HUES64 (cell line): Measurements from ENCODE around the gene PAPLN.

Experiments
- H3K27ac ChIP-seq: 2 replicates; pipeline ENCODE4 v1.7.0; 2013; ENCODE audit warnings: low read depth, low read length, inconsistent platforms
- H3K27me3 ChIP-seq: 2 replicates; pipeline ENCODE4 v1.6.1; 2013; ENCODE audit warnings: mild to moderate bottlenecking, low read length; ENCODE audit not compliant: insufficient read depth
- H3K36me3 ChIP-seq: 2 replicates; pipeline ENCODE4 v1.6.1; 2013; ENCODE audit warnings: mild to moderate bottlenecking, low read length; ENCODE audit not compliant: insufficient read depth
- H3K4me1 ChIP-seq: 2 replicates; pipeline ENCODE4 v1.6.1; 2013; ENCODE audit warnings: mild to moderate bottlenecking, low read length, moderate library complexity; ENCODE audit not compliant: insufficient read depth
- H3K4me3 ChIP-seq: 2 replicates; pipeline ENCODE4 v1.5.1; 2013; ENCODE audit warnings: mild to moderate bottlenecking, low read length, moderate library complexity
- H3K9ac ChIP-seq: 2 replicates; pipeline ENCODE4 v1.6.1; 2013; ENCODE audit warnings: mild to moderate bottlenecking, low read depth, low read length
- H3K9me3 ChIP-seq: 2 replicates; pipeline ENCODE4 v1.6.1; 2013; ENCODE audit warnings: low read depth, low read length; ENCODE audit not compliant: insufficient read depth
- WGBS: fragments of 150-250, 120-280 bp; methylation state at CpG from one replicate; pipeline ENCODE4 v1.1.7; 2013; ENCODE audit warnings: missing lambda C conversion rate; 5-methylcytosine and 5-hydroxymethylcytosine counted together

PAPLN gene

DNA sequence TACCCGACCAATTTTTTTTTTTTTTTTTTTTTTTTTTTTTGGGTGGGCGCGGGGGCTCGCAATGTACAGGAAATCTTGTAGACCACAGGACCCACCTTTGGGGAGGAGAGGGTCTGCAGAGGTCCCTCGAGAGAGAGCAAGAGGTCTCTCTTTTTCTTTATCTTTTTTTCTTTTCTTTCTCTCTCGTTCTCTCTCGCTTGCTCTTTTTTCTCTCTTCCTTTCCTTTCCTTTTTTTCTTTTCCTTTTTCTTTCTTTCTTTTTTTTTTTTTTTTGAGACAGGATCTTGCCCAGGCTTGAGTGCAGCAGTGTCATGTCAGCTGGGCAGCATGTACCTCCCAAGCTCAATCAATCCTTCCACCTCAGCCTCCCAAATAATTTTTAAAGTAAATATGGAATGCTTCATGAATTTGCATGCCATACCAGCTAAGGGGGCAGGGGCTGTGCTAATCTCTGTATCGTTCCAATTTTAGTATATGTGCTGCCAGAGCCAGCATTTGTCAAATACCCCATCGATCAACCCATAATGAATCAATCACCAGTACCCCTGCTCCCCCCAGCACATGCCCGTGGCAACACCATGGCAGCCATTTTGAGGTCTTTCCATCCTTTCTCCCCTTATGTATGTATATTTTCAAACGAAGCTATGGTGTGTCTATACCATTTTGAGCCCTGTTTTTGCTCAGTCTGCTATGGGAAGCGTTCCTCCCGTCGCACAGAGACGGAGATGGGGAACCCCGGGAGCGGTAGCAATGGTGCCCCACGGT lies 9.3 kb downstream of the PAPLN start:
- Histone ChIP-seq H3K27ac (no peak overlapping the region), H3K9ac (no peak overlapping the region), H3K27me3 (peaks cover 5% of the 10 kb centered on the region; the same call in 1 of the 2 replicates), H3K4me1 (no peaks in the 10 kb centered on the region; the same call in 1 of the 2 replicates), H3K36me3 (no peaks in the 10 kb centered on the region), H3K9me3 (no peaks in the 10 kb centered on the region), H3K4me3 (peak overlapping the region; percentile 65)
- 89% methylated on average over 15 of the region's 18 CpGs for whole genome bisulfite sequencing

DNA sequence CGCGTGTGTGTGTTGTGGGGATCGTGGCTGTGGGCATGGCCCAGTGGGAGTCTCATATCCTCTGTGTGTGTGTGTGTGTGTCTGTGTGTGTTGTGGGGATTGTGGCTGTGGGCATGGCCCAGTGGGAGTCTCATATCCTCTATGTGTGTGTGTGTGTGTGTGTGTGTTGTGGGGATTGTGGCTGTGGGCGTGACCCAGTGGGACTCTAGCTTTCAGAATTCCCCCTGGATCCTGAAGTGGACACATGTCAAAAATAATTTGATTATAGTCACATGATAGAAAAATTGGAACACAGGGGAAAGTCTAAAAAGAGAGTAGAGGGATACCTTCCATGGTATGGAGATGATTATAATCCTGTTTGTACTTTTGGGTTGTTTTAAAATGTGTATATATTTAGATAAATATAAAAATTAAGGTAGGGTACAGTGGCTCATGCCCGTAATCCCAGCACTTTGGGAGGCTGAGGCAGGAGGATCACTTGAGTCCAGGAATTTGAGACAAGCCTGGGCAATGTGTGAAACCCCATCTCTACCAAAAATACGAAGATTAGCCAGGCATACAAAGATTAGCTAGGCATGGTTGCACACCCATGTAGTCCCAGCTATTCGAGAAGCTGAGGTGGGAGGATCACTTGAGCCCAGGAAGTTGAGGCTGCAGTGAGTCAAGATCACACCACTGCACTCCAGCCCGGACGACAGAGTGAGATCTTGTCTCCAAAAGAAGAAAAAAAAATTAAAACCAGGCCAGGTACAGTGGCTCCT lies 11.0 kb downstream of the PAPLN start:
- peaks cover 5% of the 10 kb centered on the region; the same call in 1 of the 2 replicates for H3K27me3 ChIP-seq
- WGBS = 88% methylated on average over 9 of the region's 9 CpGs
- no peaks in the 10 kb centered on the region; the same call in 1 of the 2 replicates for H3K4me1 ChIP-seq
- no peaks in the 10 kb centered on the region for H3K9me3 ChIP-seq
- H3K27ac ChIP-seq = no peak overlapping the region
- no peaks in the 10 kb centered on the region for H3K36me3 ChIP-seq
- no peak overlapping the region for H3K9ac ChIP-seq
- no peak overlapping the region for H3K4me3 ChIP-seq

DNA sequence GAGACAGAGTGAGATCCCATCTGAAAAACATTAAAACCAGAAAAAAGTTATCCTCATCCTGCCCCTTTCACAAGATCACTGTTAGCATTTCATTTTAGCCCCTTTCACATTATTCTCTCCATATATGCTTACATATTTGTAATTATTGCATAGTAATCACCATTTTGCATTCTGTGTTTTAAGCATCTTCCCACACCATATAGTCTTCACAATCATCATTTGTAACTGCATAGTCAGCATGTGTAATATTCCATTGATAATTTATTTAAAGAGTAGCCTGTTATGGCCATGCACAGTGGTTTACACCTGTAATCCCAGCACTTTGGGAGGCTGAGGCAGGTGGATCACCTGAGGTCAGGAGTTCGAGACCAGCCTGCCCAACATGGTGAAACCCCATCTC lies 11.8 kb downstream of the PAPLN start:
- Histone ChIP-seq H3K27ac (no peak overlapping the region), H3K4me1 (no peaks in the 10 kb centered on the region; the same call in 1 of the 2 replicates), H3K36me3 (no peaks in the 10 kb centered on the region), H3K9ac (no peak overlapping the region), H3K4me3 (no peak overlapping the region), H3K9me3 (no peaks in the 10 kb centered on the region), H3K27me3 (peaks cover 5% of the 10 kb centered on the region; the same call in 1 of the 2 replicates)
- WGBS = 91% methylated on average over 1 of the region's 1 CpG

DNA sequence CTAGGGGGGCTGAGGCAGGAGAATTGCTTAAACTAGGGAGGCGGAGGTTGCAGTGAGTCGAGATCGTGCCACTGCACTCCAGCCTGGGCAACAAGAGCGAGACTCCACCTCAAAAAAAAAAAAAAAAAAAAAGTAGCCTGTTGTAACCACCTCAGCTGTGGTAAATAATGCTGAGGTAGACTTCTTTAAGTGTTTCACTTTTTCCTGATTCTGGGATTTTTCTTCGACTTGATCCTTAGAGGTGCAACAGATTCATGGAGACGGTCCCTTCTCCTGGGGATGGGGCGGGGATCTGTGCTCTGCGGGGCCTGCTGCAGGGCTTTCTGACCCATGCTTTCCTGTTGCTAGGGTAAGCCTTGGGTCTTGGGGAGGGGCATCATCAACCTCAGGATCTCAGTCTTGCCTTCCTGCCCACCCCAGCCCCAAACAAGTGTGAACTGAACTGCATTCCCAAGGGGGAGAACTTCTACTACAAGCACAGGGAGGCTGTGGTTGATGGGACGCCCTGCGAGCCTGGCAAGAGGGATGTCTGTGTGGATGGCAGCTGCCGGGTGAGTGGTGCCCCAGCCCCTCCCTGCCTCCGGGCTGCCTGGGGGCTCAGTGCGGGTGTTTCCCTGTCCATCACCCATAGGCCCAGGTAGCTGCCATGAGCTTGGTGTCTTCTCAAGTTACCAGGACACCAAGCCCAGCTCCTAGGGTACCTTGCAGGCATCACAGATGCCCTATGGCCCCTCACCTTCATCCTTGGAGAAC lies 12.4 kb downstream of the PAPLN start:
- Histone ChIP-seq H3K4me1 (no peaks in the 10 kb centered on the region; the same call in 1 of the 2 replicates), H3K27me3 (peaks cover 5% of the 10 kb centered on the region; the same call in 1 of the 2 replicates), H3K27ac (no peak overlapping the region), H3K4me3 (no peak overlapping the region), H3K9me3 (no peaks in the 10 kb centered on the region), H3K36me3 (no peaks in the 10 kb centered on the region), H3K9ac (no peak overlapping the region)
- 90% methylated on average over 12 of the region's 13 CpGs for WGBS

DNA sequence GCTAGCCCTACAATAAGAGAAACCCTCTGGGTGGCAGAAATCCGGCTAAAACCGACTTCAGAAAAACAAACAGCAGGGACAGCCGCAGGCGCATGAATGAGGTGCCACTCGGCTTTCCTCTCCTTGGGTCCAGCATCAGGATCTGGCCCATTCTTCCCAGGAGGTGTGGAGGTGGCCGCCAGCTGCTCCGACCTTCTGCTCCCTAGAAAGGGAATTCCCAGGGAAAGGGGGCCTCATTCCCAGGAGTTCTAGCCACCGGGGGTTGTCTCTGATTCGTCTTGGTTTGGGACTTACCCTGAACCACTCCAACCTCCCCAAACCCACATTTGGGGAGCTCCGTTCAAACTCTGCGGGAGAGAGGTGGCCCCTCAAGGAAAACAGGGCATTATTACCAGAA lies 13.0 kb downstream of the PAPLN start:
- H3K4me1 ChIP-seq = no peaks in the 10 kb centered on the region

DNA sequence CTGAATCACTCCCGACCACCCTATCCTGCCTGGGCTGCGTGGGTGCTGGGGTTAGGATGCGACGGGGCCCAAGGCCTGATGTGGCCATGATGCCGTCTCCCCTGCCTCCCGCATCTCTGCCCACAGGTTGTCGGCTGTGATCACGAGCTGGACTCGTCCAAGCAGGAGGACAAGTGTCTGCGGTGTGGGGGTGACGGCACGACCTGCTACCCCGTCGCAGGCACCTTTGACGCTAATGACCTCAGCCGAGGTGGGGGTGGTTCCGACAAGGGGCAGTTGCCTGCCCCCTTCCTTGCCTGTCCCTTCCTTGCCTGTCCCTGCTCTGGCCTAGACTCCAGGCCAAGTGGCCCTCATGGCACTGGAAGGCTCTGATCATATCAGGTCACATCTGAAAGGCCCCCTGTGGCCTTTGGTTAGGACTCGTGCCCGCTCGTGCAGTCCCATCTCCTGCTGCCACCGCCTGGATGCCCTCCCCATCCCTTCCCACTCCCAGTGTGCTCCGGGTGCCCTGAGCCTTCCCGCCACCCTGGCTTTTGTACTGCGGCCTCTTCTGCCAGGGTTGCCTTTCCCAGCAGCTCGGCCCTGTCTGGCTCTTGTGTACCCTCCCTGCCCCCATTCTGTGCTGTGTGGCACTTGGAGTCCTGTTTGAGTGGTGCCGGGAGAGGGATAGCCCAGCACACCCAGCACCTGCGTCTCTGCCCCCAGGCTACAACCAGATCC lies 13.6 kb downstream of the PAPLN start:
- Histone ChIP-seq H3K9me3 (no peaks in the 10 kb centered on the region), H3K4me3 (no peak overlapping the region), H3K36me3 (peaks cover 2% of the 10 kb centered on the region; the same call in 1 of the 2 replicates), H3K27ac (no peak overlapping the region), H3K9ac (no peak overlapping the region), H3K4me1 (no peaks in the 10 kb centered on the region), H3K27me3 (no peaks in the 10 kb centered on the region)
- 93% methylated on average over 27 of the region's 27 CpGs for WGBS

More for the DNA sequence above, 13.0 kb downstream of the PAPLN start:
- WGBS = 90% methylated on average over 11 of the region's 11 CpGs
- Histone ChIP-seq H3K36me3 (peaks cover 2% of the 10 kb centered on the region; the same call in 1 of the 2 replicates), H3K27ac (no peak overlapping the region), H3K9me3 (no peaks in the 10 kb centered on the region), H3K27me3 (peaks cover 4% of the 10 kb centered on the region; the same call in 1 of the 2 replicates), H3K4me3 (no peak overlapping the region), H3K9ac (no peak overlapping the region)

DNA sequence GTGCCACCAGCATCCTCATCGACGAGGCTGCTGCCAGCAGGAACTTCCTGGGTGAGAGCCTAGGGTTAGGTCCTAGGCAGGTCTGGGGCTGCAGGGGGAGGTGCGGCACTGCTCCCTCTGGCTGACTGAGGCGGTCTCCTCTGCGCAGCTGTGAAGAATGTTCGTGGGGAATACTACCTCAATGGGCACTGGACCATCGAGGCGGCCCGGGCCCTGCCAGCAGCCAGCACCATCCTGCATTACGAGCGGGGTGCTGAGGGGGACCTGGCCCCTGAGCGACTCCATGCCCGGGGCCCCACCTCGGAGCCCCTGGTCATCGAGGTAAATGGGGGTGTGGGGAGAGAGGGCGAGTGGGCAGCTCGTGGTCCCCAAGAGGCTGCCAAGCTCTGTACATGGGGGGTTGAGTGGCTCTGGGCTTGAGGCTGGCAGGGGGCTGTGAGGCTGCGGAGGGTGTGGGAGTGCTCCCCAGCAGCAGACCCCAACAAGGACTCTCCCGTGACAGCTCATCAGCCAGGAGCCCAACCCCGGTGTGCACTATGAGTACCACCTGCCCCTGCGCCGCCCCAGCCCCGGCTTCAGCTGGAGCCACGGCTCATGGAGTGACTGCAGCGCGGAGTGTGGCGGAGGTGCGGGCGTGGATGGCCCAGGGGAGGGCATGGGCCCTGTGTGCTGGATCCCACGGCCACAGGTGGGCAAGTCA lies 14.4 kb downstream of the PAPLN start:
- 96% methylated on average over 30 of the region's 30 CpGs for WGBS
- Histone ChIP-seq H3K9ac (no peak overlapping the region), H3K36me3 (peaks cover 2% of the 10 kb centered on the region; the same call in 1 of the 2 replicates), H3K4me3 (no peak overlapping the region), H3K4me1 (no peaks in the 10 kb centered on the region), H3K27me3 (no peaks in the 10 kb centered on the region), H3K9me3 (no peaks in the 10 kb centered on the region), H3K27ac (no peak overlapping the region)

DNA sequence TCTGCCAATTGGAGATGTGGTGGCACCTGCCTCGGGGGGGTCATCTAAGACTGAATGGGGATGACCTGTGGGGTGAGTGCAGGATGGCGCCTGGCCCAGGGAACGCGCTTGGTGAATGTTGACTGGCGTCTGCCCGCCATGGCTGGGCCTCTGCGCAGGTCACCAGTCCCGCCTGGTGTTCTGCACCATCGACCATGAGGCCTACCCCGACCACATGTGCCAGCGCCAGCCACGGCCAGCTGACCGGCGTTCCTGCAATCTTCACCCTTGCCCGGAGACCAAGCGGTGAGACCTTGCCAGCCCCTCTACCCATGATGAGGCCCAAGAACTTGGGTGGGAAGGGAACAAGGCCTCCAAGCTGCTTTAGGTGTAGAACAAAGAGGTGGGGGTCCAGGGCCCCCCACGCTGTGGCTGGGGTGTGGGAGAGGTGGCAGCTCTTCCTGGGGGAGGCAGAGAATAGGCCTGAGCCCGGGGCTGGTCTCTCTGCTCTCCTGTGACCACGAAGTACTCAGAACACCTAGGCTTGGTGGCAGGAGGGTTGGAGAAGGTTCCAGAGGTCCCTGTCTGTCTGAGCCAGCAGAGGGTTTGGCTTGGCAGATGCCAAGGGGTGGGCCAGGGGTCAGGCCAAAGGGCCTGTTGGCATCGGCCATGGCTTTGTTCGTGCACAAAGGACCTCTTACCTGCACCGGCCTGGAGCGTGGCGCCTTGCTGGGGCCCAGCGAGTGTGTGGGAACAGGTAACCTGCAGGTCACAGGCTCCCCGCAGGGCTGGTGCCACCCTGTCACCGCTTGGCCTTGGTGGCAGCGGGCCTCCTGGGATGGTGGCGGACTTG lies 15.4 kb downstream of the PAPLN start:
- no peak overlapping the region for H3K4me3 ChIP-seq
- no peaks in the 10 kb centered on the region for H3K27me3 ChIP-seq
- H3K9ac ChIP-seq = no peak overlapping the region
- 92% methylated on average over 29 of the region's 29 CpGs for WGBS
- peaks cover 2% of the 10 kb centered on the region; the same call in 1 of the 2 replicates for H3K36me3 ChIP-seq
- no peaks in the 10 kb centered on the region for H3K9me3 ChIP-seq
- H3K27ac ChIP-seq = no peak overlapping the region
- H3K4me1 ChIP-seq = no peaks in the 10 kb centered on the region

DNA sequence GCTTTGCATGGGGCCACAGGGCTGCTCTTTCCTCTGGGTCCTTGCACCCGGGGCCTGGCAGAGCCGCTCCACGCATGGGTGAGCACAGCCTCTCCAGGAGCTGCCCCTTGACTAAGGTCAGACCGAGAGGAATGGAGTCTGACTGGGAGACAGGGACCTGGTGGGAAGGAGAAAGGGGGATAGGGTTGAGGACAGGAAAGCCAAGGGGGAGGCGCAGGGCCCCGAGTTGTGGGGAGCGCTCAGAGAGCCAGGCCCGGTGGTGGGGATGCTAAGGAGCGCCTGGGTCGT lies 16.0 kb downstream of the PAPLN start:
- no peaks in the 10 kb centered on the region for H3K9me3 ChIP-seq
- no peak overlapping the region for H3K9ac ChIP-seq
- no peak overlapping the region for H3K27ac ChIP-seq
- peaks cover 2% of the 10 kb centered on the region; the same call in 1 of the 2 replicates for H3K36me3 ChIP-seq
- no peaks in the 10 kb centered on the region for H3K27me3 ChIP-seq
- H3K4me1 ChIP-seq = no peaks in the 10 kb centered on the region
- no peak overlapping the region for H3K4me3 ChIP-seq
- 92% methylated on average over 10 of the region's 10 CpGs for WGBS
